HEK293 (cell line): Measurements from ENCODE around the gene TCP11.

Experiments
- CTCF ChIP-seq: fragments of 450-650 bp; formaldehyde crosslinking; IDR thresholded peaks from 2 replicates; pipeline ENCODE4 v1.5.1; 2016; ENCODE audit warnings: missing biosample characterization, missing genetic modification characterization
- GLI2 ChIP-seq: fragments of 450-650 bp; formaldehyde crosslinking; IDR thresholded peaks from 2 replicates; pipeline ENCODE4; 2017; ENCODE audit warnings: missing biosample characterization, missing genetic modification characterization, low read depth, borderline replicate concordance
- HOXD13 ChIP-seq: sonication (generic); formaldehyde crosslinking; IDR thresholded peaks from 2 replicates; pipeline ENCODE4 v1.8.0; 2022; ENCODE audit warnings: missing genetic modification reagents, borderline replicate concordance
- KLF16 ChIP-seq: fragments of 450-650 bp; formaldehyde crosslinking; IDR thresholded peaks from 2 replicates; pipeline ENCODE4 v1.5.1; 2017; ENCODE audit warnings: missing biosample characterization, missing genetic modification characterization
- MYNN ChIP-seq: fragments of 450-650 bp; formaldehyde crosslinking; IDR thresholded peaks from 2 replicates; pipeline ENCODE4 v1.5.1; 2016; ENCODE audit warnings: missing biosample characterization, missing genetic modification characterization, borderline replicate concordance
- PRDM10 ChIP-seq: fragments of 450-650 bp; formaldehyde crosslinking; IDR thresholded peaks from 2 replicates; pipeline ENCODE4 v1.5.1; 2016; ENCODE audit warnings: missing biosample characterization, missing genetic modification characterization
- TRIM28 ChIP-seq: IDR thresholded peaks from 2 replicates; pipeline ENCODE4 v1.6.1; 2011; ENCODE audit warnings: low read length, control low read depth, borderline replicate concordance
- WT1 ChIP-seq: fragments of 450-650 bp; formaldehyde crosslinking; IDR thresholded peaks from 2 replicates; pipeline ENCODE4 v1.5.1; 2016; ENCODE audit warnings: missing biosample characterization, missing genetic modification characterization
- ZBTB21 ChIP-seq: fragments of 450-650 bp; formaldehyde crosslinking; IDR thresholded peaks from 2 replicates; pipeline ENCODE4 v1.5.1; 2017; ENCODE audit warnings: missing biosample characterization, missing genetic modification characterization
- ZIC2 ChIP-seq: fragments of 450-650 bp; formaldehyde crosslinking; IDR thresholded peaks from 2 replicates; pipeline ENCODE4 v1.5.1; 2016; ENCODE audit warnings: missing biosample characterization, missing genetic modification characterization
- ZNF416 ChIP-seq: fragments of 450-650 bp; formaldehyde crosslinking; IDR thresholded peaks from 2 replicates; pipeline ENCODE4 v1.5.1; 2016; ENCODE audit warnings: missing biosample characterization, missing genetic modification characterization
- ZNF514 ChIP-seq: fragments of 450-650 bp; formaldehyde crosslinking; IDR thresholded peaks from 2 replicates; pipeline ENCODE4 v1.5.1; 2016; ENCODE audit warnings: missing biosample characterization, missing genetic modification characterization
- TF ChIP-seq, protein P1 (sequence below): IDR thresholded peaks from 2 replicates; pipeline ENCODE4 v1.6.1; 2011; ENCODE audit warnings: mild to moderate bottlenecking, low read depth, low read length, borderline replicate concordance
- TF ChIP-seq, protein P2 (sequence below): fragments of 450-650 bp; formaldehyde crosslinking; IDR thresholded peaks from 2 replicates; pipeline ENCODE4 v1.5.1; 2016; ENCODE audit warnings: missing biosample characterization, missing genetic modification characterization

GRCh38 chr6:35072698-35073055 is 68.5 kb downstream of the TCP11 start:
- TF ChIP-seq HOXD13 (CRISPR knock-in tag) (no peak), CTCF (tag by site-specific recombination) (no peak), PRDM10 (tag by site-specific recombination) (no peak), ZNF514 (tag by site-specific recombination) (no peak), GLI2 (no peak), KLF16 (no peak), MYNN (tag by site-specific recombination) (no peak), ZIC2 (no peak), ZBTB21 (tag by site-specific recombination) (no peak), WT1 (tag by site-specific recombination) (no peak), TRIM28 (no peak), ZNF416 (tag by site-specific recombination) (no peak)
- TF ChIP-seq, protein P1, sequence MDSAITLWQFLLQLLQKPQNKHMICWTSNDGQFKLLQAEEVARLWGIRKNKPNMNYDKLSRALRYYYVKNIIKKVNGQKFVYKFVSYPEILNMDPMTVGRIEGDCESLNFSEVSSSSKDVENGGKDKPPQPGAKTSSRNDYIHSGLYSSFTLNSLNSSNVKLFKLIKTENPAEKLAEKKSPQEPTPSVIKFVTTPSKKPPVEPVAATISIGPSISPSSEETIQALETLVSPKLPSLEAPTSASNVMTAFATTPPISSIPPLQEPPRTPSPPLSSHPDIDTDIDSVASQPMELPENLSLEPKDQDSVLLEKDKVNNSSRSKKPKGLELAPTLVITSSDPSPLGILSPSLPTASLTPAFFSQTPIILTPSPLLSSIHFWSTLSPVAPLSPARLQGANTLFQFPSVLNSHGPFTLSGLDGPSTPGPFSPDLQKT: no peak
- TF ChIP-seq, protein P2, sequence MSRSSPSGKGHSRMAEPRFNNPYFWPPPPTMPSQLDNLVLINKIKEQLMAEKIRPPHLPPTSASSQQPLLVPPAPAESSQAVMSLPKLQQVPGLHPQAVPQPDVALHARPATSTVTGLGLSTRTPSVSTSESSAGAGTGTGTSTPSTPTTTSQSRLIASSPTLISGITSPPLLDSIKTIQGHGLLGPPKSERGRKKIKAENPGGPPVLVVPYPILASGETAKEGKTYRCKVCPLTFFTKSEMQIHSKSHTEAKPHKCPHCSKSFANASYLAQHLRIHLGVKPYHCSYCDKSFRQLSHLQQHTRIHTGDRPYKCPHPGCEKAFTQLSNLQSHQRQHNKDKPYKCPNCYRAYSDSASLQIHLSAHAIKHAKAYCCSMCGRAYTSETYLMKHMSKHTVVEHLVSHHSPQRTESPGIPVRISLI (tag by site-specific recombination): no peak
